Sigmoid colon (tissue), 4 donors: ENCODE measurements around the gene EMILIN2.

ENCODE experiments used
- CTCF ChIP-seq, 4 experiments: fragments of 450-650 bp in 3 of 4; fragments of 200-600 bp in 1 of 4; IDR thresholded peaks; one replicate each; pipeline ENCODE4 v1.5.1; 2016 to 2019; ENCODE audit warnings: antibody characterized with exemption in 4 of 4, mild to moderate bottlenecking in 3 of 4, moderate library complexity in 2 of 4
- POLR2AphosphoS5 ChIP-seq, 4 donors: sonication (generic); formaldehyde crosslinking; IDR thresholded peaks; one replicate each; pipeline ENCODE4 v1.6.1; 2017; ENCODE audit warnings: antibody characterized with exemption in 4 of 4

GRCh38 chr18:2843146-2843545, 3.7 kb upstream of the EMILIN2 start:
- TF ChIP-seq POLR2AphosphoS5 (IDR thresholded peaks at IDR 0.05) (no peak), CTCF (IDR thresholded peaks at IDR 0.05) (no peak)
